Fibroblast of villous mesenchyme (primary cell): ENCODE results near the gene SLC7A14. TPM values are rescaled to one million over a fixed set of nuclear protein-coding genes. Genes with fewer than 3 reads are reported as not detected.

Source experiments
- DNase-seq: peaks from one replicate; pipeline ENCODE4 v3.0.0-alpha.2; 2010; ENCODE audit warnings: low read depth
- H3K4me3 ChIP-seq: 2 replicates; pipeline ENCODE4 v1.5.1; 2011; ENCODE audit warnings: low read depth, mild to moderate bottlenecking, low read length
- total RNA-seq: library from RNA; depleted of rRNA; stranded (reverse); fragments of >200 nt; gene quantifications from 2 replicates; pipeline ENCODE4 v1.2.3, GENCODE V29; 2012
- TF ChIP-seq, protein P1 (sequence below): IDR thresholded peaks from 2 replicates; pipeline ENCODE4 v1.5.1; 2012; ENCODE audit warnings: low read depth, mild to moderate bottlenecking, low read length; ENCODE audit not compliant: insufficient read depth

Gene SLC7A14
- total RNA-seq, 1 donor: 2.2 TPM

- no peak for DNase-seq
- H3K4me3 ChIP-seq: no peak overlapping the region
- TF ChIP-seq, protein P1, sequence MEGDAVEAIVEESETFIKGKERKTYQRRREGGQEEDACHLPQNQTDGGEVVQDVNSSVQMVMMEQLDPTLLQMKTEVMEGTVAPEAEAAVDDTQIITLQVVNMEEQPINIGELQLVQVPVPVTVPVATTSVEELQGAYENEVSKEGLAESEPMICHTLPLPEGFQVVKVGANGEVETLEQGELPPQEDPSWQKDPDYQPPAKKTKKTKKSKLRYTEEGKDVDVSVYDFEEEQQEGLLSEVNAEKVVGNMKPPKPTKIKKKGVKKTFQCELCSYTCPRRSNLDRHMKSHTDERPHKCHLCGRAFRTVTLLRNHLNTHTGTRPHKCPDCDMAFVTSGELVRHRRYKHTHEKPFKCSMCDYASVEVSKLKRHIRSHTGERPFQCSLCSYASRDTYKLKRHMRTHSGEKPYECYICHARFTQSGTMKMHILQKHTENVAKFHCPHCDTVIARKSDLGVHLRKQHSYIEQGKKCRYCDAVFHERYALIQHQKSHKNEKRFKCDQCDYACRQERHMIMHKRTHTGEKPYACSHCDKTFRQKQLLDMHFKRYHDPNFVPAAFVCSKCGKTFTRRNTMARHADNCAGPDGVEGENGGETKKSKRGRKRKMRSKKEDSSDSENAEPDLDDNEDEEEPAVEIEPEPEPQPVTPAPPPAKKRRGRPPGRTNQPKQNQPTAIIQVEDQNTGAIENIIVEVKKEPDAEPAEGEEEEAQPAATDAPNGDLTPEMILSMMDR: no peak
Observed at GRCh38 chr3:170523248-170523647, 62.6 kb downstream of the SLC7A14 start.

- DNase-seq: peak; percentile 53
- H3K4me3 ChIP-seq: no peak overlapping the region
- TF ChIP-seq, protein P1: no peak
Observed at GRCh38 chr3:170522201-170522600, 63.7 kb downstream of the SLC7A14 start.

DNA sequence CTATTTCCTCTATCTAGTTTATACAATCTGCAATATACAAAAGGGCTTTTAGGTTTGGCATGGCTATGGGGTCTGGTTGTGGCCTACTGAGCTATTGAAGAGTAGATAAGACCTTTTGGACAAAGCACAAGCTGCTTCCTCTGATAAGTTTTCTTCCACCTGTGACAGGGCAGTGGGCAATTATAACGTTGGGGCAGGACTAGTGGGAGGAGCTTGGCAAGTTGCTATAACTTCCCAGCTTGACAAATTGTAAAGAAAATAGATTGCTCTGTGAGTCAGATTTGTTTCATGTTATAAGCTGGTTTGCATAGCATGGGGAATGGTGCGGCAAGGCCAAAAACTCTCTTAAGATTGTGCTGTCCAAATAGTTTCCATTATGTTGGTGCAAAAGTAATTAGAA is 64.9 kb downstream of the SLC7A14 start:
- TF ChIP-seq, protein P1: no peak
- DNase-seq: no peak
- no peak overlapping the region for H3K4me3 ChIP-seq

- no peak overlapping the region for H3K4me3 ChIP-seq
- TF ChIP-seq, protein P1: no peak
- DNase-seq: no peak
Observed at GRCh38 chr3:170517242-170517945, 68.5 kb downstream of the SLC7A14 start.

DNA sequence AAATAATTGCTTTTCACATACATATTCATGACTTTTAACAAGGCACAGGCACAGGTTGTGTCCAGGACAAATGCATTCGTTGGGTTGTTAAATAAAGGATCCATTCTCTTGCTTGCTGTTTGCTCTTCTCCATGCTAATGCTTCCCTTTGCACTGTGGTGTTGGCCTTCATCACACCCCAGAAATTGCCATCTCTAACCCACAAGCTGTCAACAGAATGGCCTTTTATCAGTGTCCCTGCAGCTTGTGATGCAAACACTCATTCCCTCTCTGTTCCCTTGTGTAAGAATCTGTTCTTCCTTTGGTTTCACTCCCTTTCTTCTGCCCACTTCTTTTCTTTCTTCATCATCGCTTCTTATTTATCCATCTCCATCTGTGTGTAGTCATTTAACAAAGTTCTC is 72.2 kb downstream of the SLC7A14 start:
- H3K4me3 ChIP-seq: no peak overlapping the region
- TF ChIP-seq, protein P1: no peak
- no peak for DNase-seq

DNA sequence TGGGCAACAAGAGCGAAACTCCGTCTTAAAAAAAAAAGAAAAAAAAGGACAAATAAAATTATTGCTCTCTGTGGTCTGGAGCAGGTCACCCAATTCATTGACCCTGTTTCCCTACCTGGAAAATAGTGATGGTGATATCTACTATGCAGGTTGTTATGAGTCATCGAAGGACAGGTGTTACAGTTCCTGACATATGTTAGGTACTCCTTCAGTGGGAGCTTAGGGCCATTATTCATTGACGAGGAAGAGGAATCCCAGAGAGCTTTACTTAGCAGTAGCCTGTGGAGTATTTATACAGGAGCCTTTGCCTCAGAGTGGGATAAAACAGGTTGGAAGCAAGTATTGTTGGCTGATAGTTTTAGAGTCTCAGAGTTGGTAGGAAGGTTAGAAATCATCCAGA is 74.5 kb downstream of the SLC7A14 start:
- TF ChIP-seq, protein P1: no peak
- DNase-seq: no peak
- H3K4me3 ChIP-seq: no peak overlapping the region

DNA sequence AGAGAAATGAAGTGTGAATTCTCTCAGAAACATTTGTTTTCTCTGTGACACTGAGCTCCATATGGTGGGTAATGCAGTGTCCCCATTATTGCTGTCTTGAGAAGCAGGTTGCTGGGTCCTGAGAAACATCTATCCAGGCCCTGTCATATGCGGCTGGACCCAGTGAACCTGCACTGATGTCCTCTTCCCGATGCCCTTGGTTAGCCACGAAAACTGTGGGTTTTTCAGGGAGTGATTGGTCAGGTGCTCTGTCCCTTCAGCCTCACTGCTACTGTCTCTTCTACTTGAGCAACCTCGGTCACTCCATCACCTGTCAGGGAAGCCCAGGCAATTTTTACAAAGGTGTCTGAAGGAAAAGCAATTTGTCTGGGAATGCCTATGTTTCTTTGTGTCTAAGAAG is 77.0 kb downstream of the SLC7A14 start:
- DNase-seq: no peak
- TF ChIP-seq, protein P1: no peak
- no peak overlapping the region for H3K4me3 ChIP-seq
